Endodermal cell (in vitro differentiated cells): ENCODE data around the gene JTB. TPM values are rescaled to one million over a fixed set of nuclear protein-coding genes. Genes with fewer than 3 reads are reported as not detected.
"Not testable (repeated sequence)": the region's sequence is repeated elsewhere in the genome, so short reads cannot be mapped to it uniquely, and the experiment has no call there.

Source experiments
- DNase-seq: peaks from one replicate; pipeline ENCODE4 v3.0.0-alpha.2; 2017
- H3K27ac ChIP-seq: 2 replicates; pipeline ENCODE4 v1.5.1; 2013; ENCODE audit warnings: mild to moderate bottlenecking, low read depth, low read length, moderate library complexity
- H3K27me3 ChIP-seq: 2 replicates; pipeline ENCODE4 v1.6.1; 2013; ENCODE audit warnings: mild to moderate bottlenecking, low read length, moderate library complexity; ENCODE audit not compliant: insufficient read depth, control insufficient read depth, poor library complexity, severe bottlenecking
- H3K36me3 ChIP-seq: 2 replicates; pipeline ENCODE4 v1.7.0; 2013; ENCODE audit warnings: mild to moderate bottlenecking, low read length, moderate library complexity; ENCODE audit not compliant: control insufficient read depth, insufficient read depth
- H3K4me1 ChIP-seq: one replicate; pipeline ENCODE4 v1.7.0; 2013; ENCODE audit warnings: low read length; ENCODE audit not compliant: control insufficient read depth, insufficient read depth
- H3K4me3 ChIP-seq: 2 replicates; pipeline ENCODE4 v1.5.1; 2013; ENCODE audit warnings: mild to moderate bottlenecking, low read length, moderate library complexity
- H3K9ac ChIP-seq: 2 replicates; pipeline ENCODE4 v1.6.1; 2013; ENCODE audit warnings: mild to moderate bottlenecking, low read length, moderate library complexity; ENCODE audit not compliant: poor library complexity, severe bottlenecking; ENCODE audit errors: extremely low read depth
- H3K9me3 ChIP-seq: 2 replicates; pipeline ENCODE4 v1.6.1; 2013; ENCODE audit warnings: mild to moderate bottlenecking, low read length, moderate library complexity; ENCODE audit not compliant: control insufficient read depth
- H3K27ac Mint-ChIP-seq: 2 replicates; pipeline ENCODE4 v1.8.0; 2020; ENCODE audit warnings: mixed read lengths
- H3K27me3 Mint-ChIP-seq: 2 replicates; pipeline ENCODE4 v1.8.0; 2021; ENCODE audit warnings: mild to moderate bottlenecking, mixed read lengths; ENCODE audit not compliant: insufficient read depth
- H3K36me3 Mint-ChIP-seq: 2 replicates; pipeline ENCODE4 v1.8.0; 2020; ENCODE audit warnings: low read depth, mixed read lengths
- H3K4me1 Mint-ChIP-seq: 2 replicates; pipeline ENCODE4 v1.8.0; 2020; ENCODE audit warnings: mixed read lengths
- H3K4me3 Mint-ChIP-seq: 2 replicates; pipeline ENCODE4 v1.8.0; 2020; ENCODE audit warnings: mild to moderate bottlenecking, moderate library complexity, mixed read lengths
- H3K9me3 Mint-ChIP-seq: 2 replicates; pipeline ENCODE4 v1.8.0; 2020; ENCODE audit warnings: mild to moderate bottlenecking, mixed read lengths
- WGBS, 2 experiments: methylation state at CpG; one replicate each; pipeline versions ENCODE4 v1.1.5 to v1.1.7; 2013; ENCODE audit warnings: missing lambda C conversion rate in 2 of 2, mixed read lengths in 1 of 2; ENCODE audit not compliant: insufficient coverage in 1 of 2, insufficient read length in 1 of 2; 5-methylcytosine and 5-hydroxymethylcytosine counted together
- total RNA-seq, 2 donors: library from RNA; stranded (reverse); fragmentation: NEBNext Ultra II Directional in 1 of 2; extraction: Animal tissue kit (Norgen Biotek cat#: 25700) in 1 of 2; gene quantifications; 2 replicates in 1 of 2; 3 replicates in 1 of 2; pipeline ENCODE4 v1.2.1, GENCODE V29; 2021
- TF ChIP-seq, protein P1 (sequence below): fragments of 200-600 bp; sonication (generic); conservative IDR thresholded peaks from 2 replicates; pipeline ENCODE4 v1.5.0; 2021; ENCODE audit warnings: antibody characterized with exemption, mild to moderate bottlenecking

The JTB gene
- total RNA-seq, 2 donors from 2014 or later, result 63.6 to 72.8 TPM

DNA sequence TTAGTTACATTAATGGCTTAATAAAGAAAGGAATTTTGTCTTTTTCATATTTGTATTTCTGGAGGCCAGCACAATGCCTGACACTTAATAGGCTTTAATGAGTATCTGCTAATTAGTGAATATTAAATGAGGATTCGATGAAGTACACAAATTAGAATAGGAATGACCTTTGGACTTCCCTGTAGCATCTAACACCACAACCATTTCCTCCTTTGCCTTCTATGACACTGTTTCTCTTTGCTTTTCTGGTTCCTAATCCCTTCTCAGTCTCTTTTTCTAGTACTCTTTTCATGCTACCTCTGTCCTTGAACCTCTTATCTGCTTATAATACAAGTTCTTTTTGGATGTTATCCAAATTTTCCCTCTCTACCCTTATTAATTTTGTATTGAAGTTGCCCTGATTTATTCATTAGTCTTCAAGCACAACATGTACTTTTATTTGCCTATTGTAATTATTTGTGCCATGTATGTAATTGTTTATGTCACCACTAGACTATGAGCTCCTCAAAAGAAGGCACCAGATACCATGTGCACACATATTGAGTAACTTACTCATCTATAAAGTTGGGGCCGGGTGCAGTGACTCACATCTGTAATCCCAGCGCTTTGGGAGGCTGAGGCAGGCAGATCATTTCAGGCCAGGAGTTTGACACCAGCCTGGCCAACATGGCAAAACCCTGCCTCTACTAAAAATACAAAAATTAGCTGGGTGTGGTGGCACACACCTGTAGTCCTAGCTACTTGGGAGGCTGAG lies 36.9 kb upstream of the JTB start:
- Mint-ChIP-seq H3K9me3 (no peaks in the 10 kb centered on the region), H3K27me3 (no peaks in the 10 kb centered on the region), H3K36me3 (no peaks in the 10 kb centered on the region), H3K27ac (no peak overlapping the region), H3K4me1 (no peaks in the 10 kb centered on the region), H3K4me3 (no peak overlapping the region)
- WGBS, 2 experiments, result 93 to 100% methylated on average over 2 to 3 of the region's 3 CpGs
- Histone ChIP-seq H3K4me1 (no peaks in the 10 kb centered on the region), H3K4me3 (no peak overlapping the region), H3K27me3 (no peaks in the 10 kb centered on the region), H3K9ac (no peak overlapping the region), H3K27ac (no peak overlapping the region), H3K9me3 (no peaks in the 10 kb centered on the region), H3K36me3 (no peaks in the 10 kb centered on the region)
- no peak for DNase-seq
- TF ChIP-seq, protein P1, sequence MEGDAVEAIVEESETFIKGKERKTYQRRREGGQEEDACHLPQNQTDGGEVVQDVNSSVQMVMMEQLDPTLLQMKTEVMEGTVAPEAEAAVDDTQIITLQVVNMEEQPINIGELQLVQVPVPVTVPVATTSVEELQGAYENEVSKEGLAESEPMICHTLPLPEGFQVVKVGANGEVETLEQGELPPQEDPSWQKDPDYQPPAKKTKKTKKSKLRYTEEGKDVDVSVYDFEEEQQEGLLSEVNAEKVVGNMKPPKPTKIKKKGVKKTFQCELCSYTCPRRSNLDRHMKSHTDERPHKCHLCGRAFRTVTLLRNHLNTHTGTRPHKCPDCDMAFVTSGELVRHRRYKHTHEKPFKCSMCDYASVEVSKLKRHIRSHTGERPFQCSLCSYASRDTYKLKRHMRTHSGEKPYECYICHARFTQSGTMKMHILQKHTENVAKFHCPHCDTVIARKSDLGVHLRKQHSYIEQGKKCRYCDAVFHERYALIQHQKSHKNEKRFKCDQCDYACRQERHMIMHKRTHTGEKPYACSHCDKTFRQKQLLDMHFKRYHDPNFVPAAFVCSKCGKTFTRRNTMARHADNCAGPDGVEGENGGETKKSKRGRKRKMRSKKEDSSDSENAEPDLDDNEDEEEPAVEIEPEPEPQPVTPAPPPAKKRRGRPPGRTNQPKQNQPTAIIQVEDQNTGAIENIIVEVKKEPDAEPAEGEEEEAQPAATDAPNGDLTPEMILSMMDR, result no peak

- H3K4me3 Mint-ChIP-seq, DNase-seq, H3K9me3 Mint-ChIP-seq, H3K4me1 ChIP-seq, H3K36me3 Mint-ChIP-seq, H3K27ac ChIP-seq, H3K27me3 Mint-ChIP-seq, H3K4me3 ChIP-seq, H3K9ac ChIP-seq, H3K27me3 ChIP-seq, H3K9me3 ChIP-seq, H3K27ac Mint-ChIP-seq, H3K36me3 ChIP-seq, H3K4me1 Mint-ChIP-seq: not testable (repeated sequence)
- 92 to 99% methylated on average over 11 to 14 of the region's 14 CpGs for WGBS, 2 experiments
These were observed 35.1 kb upstream of the JTB start for GRCh38 chr1:154012543-154012942.

DNA sequence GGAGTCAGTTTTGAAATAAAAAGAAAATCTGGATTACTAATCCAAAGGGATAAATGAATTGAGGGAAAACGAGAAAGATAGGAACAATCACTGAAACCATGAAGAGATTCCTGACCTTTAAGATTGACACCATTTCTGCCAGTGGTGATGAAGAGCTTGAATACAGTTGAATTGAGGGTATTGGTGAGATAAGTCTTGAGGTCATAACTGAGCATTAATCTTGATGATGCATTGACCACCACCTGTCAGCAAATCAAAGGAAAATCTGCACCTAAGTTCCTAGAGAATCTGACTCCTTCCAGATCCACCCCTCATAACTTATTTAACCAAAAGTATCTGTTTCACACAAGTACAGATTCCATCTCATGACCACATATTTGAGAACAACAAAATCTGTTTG lies 34.7 kb upstream of the JTB start:
- Histone ChIP-seq H3K4me1 (no peaks in the 10 kb centered on the region), H3K27me3 (no peaks in the 10 kb centered on the region), H3K9ac (no peak overlapping the region), H3K36me3 (no peaks in the 10 kb centered on the region), H3K4me3 (no peak overlapping the region), H3K27ac (no peak overlapping the region), H3K9me3 (no peaks in the 10 kb centered on the region)
- no peaks in the 10 kb centered on the region for H3K27me3 Mint-ChIP-seq
- H3K27ac Mint-ChIP-seq, result no peak overlapping the region
- no peaks in the 10 kb centered on the region for H3K9me3 Mint-ChIP-seq
- no peaks in the 10 kb centered on the region for H3K4me1 Mint-ChIP-seq
- H3K4me3 Mint-ChIP-seq, result no peak overlapping the region
- no peak for DNase-seq
- TF ChIP-seq, protein P1, result no peak
- 92 to 100% methylated on average over 1 of the region's 1 CpG for WGBS, 2 experiments
- no peaks in the 10 kb centered on the region for H3K36me3 Mint-ChIP-seq

DNA sequence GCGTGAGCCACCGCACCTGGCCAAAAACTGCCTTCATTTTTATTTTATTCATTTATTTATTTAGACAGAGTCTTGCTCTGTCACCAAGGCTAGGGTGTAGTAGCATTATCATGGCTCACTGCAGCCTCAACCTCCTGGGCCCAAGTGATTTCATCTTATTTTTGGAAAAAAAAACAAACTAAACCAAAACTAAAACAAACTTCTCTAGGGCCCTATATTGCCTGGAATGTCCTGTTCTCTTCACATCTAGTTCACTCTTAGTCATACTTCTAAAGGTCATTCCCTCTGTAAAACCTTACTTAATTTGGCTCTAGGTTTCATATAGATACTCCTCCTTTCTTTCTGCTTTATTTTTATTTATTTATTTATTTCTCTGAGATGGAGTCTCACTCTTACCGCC lies 28.7 kb upstream of the JTB start:
- H3K27me3 ChIP-seq, result no peaks in the 10 kb centered on the region
- WGBS, 2 experiments, result 90 to 92% methylated on average over 2 to 3 of the region's 3 CpGs
- no peak overlapping the region for H3K4me3 ChIP-seq
- Mint-ChIP-seq H3K4me1 (no peaks in the 10 kb centered on the region), H3K9me3 (no peaks in the 10 kb centered on the region), H3K36me3 (no peaks in the 10 kb centered on the region), H3K27me3 (no peaks in the 10 kb centered on the region), H3K4me3 (no peak overlapping the region), H3K27ac (no peak overlapping the region)
- H3K9ac ChIP-seq, result no peak overlapping the region
- no peaks in the 10 kb centered on the region for H3K9me3 ChIP-seq
- no peaks in the 10 kb centered on the region for H3K36me3 ChIP-seq
- H3K4me1 ChIP-seq, result no peaks in the 10 kb centered on the region
- TF ChIP-seq, protein P1, result no peak
- H3K27ac ChIP-seq, result no peak overlapping the region
- DNase-seq, result no peak
